ENCODE data around the gene C1orf74.

DNA sequence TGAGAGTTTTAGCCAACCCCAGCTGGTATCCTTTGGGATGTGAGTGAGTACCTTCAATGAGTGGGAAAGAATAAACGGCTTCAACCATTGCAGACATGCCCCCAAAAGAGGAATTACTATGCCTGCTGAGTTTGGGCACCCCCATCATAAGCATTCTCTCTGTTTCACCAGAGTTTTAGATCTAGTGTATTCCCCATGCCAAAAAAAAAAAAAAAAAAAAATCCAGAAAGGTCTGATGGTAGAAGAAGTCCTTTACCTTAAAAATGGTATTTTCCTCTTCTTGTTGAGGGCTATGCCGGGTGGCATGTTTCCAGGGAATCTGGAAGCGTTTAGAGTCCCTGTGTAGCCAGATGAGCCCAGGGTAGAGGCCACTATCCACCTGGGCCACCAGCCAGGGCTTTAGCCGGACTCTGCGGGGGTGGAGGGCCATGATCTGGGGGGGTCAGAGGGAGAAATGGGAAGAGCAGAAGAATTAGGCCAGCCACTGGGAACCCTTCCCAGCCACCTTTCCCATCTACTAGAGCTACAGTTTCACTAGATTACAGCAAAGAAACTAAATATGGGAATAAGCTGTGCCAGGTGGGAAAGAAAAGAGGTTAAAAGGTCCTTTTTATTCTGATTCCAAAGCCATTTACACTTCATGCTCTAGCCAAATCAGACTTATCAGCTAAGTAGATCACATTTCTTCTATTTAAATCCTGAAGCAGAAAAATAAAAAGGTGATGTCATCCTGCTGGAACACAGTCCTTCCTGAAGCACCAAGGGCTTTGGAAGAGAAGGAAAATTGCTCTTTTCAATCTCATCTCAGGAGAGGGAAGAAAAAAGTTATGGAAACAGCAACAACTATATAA lies 16.9 kb upstream of the C1orf74 start:
- TF ChIP-seq, protein P1, sequence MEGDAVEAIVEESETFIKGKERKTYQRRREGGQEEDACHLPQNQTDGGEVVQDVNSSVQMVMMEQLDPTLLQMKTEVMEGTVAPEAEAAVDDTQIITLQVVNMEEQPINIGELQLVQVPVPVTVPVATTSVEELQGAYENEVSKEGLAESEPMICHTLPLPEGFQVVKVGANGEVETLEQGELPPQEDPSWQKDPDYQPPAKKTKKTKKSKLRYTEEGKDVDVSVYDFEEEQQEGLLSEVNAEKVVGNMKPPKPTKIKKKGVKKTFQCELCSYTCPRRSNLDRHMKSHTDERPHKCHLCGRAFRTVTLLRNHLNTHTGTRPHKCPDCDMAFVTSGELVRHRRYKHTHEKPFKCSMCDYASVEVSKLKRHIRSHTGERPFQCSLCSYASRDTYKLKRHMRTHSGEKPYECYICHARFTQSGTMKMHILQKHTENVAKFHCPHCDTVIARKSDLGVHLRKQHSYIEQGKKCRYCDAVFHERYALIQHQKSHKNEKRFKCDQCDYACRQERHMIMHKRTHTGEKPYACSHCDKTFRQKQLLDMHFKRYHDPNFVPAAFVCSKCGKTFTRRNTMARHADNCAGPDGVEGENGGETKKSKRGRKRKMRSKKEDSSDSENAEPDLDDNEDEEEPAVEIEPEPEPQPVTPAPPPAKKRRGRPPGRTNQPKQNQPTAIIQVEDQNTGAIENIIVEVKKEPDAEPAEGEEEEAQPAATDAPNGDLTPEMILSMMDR (IDR thresholded peaks at IDR 0.05; ENCODE audit: low read depth, low read length, missing input control): no peak
- TF ChIP-seq, protein P2, sequence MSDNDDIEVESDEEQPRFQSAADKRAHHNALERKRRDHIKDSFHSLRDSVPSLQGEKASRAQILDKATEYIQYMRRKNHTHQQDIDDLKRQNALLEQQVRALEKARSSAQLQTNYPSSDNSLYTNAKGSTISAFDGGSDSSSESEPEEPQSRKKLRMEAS (IDR thresholded peaks at IDR 0.05): peak; percentile 73
- peak in 1 of 2 donors; percentile 50 for TF ChIP-seq RAD21 (IDR thresholded peaks at IDR 0.05)
- TF ChIP-seq SP1 (IDR thresholded peaks at IDR 0.05): peak; percentile 71
- TF ChIP-seq, protein P3, sequence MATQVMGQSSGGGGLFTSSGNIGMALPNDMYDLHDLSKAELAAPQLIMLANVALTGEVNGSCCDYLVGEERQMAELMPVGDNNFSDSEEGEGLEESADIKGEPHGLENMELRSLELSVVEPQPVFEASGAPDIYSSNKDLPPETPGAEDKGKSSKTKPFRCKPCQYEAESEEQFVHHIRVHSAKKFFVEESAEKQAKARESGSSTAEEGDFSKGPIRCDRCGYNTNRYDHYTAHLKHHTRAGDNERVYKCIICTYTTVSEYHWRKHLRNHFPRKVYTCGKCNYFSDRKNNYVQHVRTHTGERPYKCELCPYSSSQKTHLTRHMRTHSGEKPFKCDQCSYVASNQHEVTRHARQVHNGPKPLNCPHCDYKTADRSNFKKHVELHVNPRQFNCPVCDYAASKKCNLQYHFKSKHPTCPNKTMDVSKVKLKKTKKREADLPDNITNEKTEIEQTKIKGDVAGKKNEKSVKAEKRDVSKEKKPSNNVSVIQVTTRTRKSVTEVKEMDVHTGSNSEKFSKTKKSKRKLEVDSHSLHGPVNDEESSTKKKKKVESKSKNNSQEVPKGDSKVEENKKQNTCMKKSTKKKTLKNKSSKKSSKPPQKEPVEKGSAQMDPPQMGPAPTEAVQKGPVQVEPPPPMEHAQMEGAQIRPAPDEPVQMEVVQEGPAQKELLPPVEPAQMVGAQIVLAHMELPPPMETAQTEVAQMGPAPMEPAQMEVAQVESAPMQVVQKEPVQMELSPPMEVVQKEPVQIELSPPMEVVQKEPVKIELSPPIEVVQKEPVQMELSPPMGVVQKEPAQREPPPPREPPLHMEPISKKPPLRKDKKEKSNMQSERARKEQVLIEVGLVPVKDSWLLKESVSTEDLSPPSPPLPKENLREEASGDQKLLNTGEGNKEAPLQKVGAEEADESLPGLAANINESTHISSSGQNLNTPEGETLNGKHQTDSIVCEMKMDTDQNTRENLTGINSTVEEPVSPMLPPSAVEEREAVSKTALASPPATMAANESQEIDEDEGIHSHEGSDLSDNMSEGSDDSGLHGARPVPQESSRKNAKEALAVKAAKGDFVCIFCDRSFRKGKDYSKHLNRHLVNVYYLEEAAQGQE (IDR thresholded peaks at IDR 0.05): peak; percentile 44
- TF ChIP-seq TAF1 (conservative IDR thresholded peaks at IDR 0.05): no peak
- peak; percentile 69 to 72 for TF ChIP-seq JUND (IDR thresholded peaks at IDR 0.05)
- TF ChIP-seq GABPA (IDR thresholded peaks at IDR 0.05 in 1 of 2, conservative IDR thresholded peaks at IDR 0.05 in 1 of 2): peak in 1 of 2 donors; percentile 53
- TF ChIP-seq ZBTB33 (IDR thresholded peaks at IDR 0.05): peak; percentile 55
- TF ChIP-seq HNF4A (conservative IDR thresholded peaks at IDR 0.05): peak; percentile 68 to 86
- no peak for TF ChIP-seq NR2F2 (IDR thresholded peaks at IDR 0.05)
- TF ChIP-seq EGR1 (IDR thresholded peaks at IDR 0.05; ENCODE audit: low read depth in 2 of 2): peak; percentile 98 to 99
- no peak for TF ChIP-seq ATF3 (IDR thresholded peaks at IDR 0.05)
- no peak for TF ChIP-seq FOXA1 (IDR thresholded peaks at IDR 0.05)
